ENCODE results near the gene ABHD17A. TPM values are rescaled to one million over a fixed set of nuclear protein-coding genes. Genes with fewer than 3 reads are reported as not detected.

The ABHD17A gene
- polyA plus RNA-seq, 1 experiment, result 30.8 TPM

DNA sequence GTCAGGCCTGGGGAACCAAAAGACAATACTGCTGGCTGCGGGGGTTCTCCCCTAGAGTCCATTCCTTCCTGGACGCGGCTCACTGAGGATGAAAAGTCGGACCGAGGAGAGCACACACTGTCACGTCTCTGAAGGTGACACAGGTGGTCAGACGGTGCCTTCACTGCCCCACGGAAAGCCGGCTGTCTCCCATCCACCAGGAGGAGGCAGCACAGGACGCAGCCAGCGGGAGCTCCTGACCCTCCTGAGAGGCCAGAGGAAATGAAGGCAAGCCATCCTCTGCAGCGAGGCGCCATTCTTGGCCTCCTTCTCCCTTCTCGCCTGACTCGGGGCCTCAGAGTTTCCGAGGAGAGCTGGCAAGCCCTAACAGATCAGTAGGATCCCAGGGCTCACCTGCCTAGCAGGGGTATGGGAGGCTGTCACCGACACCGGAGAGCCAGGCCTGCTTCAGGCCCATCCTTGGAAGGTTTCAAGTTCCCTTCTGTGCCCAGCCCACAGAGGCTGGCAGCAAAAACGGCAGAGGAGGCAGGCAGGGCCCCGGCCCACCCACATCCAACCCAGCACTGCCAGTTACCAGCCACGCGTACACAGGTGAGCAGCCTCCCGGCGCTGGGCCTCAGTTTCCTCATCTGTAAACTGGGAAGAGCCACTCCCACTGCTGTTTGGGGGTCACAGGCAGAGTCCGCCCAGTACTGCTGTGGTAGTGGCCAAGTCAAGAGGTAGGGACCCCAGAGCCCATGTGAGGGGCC is 41.5 kb downstream of the ABHD17A start:
- ChIA-PET CTCF (no interaction called here), POLR2A (no interaction called here)
- DNase-seq (ENCODE audit: low read depth, low spot score), result no peak
- no peaks in the 10 kb centered on the region; the same call in 1 of the 2 replicates for H3K9me3 ChIP-seq (ENCODE audit: control insufficient read depth, insufficient read depth, low read length)
- H3K4me3 ChIP-seq (ENCODE audit: low read depth, low read length), result no peak overlapping the region
- no peak for TF ChIP-seq CTCF (IDR thresholded peaks at IDR 0.05; ENCODE audit: low read depth, low read length)
- no peak overlapping the region for H3K27ac ChIP-seq (ENCODE audit: low read depth, low read length)
- no peaks in the 10 kb centered on the region for H3K27me3 ChIP-seq (ENCODE audit: control insufficient read depth, insufficient read depth, low read length)

DNA sequence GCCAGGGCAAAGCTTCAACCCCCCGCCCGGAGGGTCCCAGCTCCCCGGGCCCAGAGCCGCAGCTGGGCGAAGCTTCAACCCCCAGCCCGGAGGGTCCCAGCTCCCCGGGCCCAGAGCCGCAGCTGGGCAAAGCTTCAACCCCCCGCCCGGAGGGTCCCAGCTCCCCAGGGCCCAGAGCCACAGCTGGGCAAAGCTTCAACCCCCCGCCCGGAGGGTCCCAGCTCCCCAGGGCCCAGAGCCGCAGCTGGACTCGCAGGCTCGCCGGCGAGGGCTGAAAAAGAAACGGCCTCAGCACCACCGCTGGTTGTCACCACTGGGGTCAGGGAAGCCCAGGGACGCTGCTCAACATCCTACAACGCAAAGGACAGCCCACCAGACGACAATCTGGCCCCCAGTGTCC is 42.2 kb downstream of the ABHD17A start:
- no peak overlapping the region for H3K4me3 ChIP-seq (ENCODE audit: low read depth, low read length)
- no peak for TF ChIP-seq CTCF (IDR thresholded peaks at IDR 0.05; ENCODE audit: low read depth, low read length)
- H3K27ac ChIP-seq (ENCODE audit: low read depth, low read length), result no peak overlapping the region
- H3K9me3 ChIP-seq (ENCODE audit: control insufficient read depth, insufficient read depth, low read length), result no peaks in the 10 kb centered on the region; the same call in 1 of the 2 replicates
- POLR2A ChIA-PET, result interaction anchor here (1.9 kb wide), 1 partner anchor 17 kb away, joined by 5 read pairs; no protein-coding TSS in a partner anchor
- DNase-seq (ENCODE audit: low read depth, low spot score), result no peak
- CTCF ChIA-PET, result interaction anchor here (3.2 kb wide), 1 partner anchor 16 kb away, joined by 20 read pairs; no protein-coding TSS in a partner anchor
- no peaks in the 10 kb centered on the region for H3K27me3 ChIP-seq (ENCODE audit: control insufficient read depth, insufficient read depth, low read length)

GRCh38 chr19:1841209-1841924 is 43.9 kb downstream of the ABHD17A start:
- no peak for TF ChIP-seq CTCF (IDR thresholded peaks at IDR 0.05; ENCODE audit: low read depth, low read length)
- Histone ChIP-seq H3K27ac (ENCODE audit: low read depth, low read length) (no peak overlapping the region), H3K4me3 (ENCODE audit: low read depth, low read length) (no peak overlapping the region), H3K27me3 (ENCODE audit: control insufficient read depth, insufficient read depth, low read length) (no peaks in the 10 kb centered on the region), H3K9me3 (ENCODE audit: control insufficient read depth, insufficient read depth, low read length) (no peaks in the 10 kb centered on the region)
- CTCF ChIA-PET, result interaction anchor here (0.7 to 3.2 kb wide), 2 partner anchors 15 to 375 kb away, joined by 3 to 20 read pairs; no protein-coding TSS in a partner anchor
- POLR2A ChIA-PET, result interaction anchor here (1.9 kb wide), 1 partner anchor 16 kb away, joined by 5 read pairs; no protein-coding TSS in a partner anchor
- DNase-seq (ENCODE audit: low read depth, low spot score), result no peak

DNA sequence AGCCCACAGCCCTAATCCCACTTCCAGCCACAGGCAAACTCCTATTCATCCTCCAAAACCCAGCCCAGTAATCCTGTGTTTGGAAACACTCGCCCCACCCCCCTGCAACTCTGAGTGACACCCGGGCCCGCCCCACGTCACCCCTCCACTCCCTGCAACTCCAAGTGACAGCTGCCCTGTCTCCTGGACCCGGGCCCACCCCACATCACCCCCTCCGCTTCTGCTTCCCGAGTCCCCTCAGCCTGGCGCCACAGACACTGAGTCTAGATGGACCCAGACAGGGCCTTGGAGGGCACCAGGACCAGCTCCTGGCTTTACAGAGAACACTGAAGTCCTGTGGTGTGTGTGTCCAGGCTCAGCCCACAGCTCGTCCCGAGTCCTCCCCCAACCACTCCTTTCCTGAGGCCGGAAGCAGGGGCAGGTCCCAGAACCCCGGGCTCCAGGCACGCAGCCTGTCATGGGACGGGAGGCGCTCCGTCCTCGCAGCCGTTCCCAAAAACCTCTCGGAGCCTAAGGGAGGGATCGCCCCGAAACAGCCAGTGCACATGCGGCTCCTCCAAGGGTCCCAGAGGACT is 44.7 kb downstream of the ABHD17A start:
- no peaks in the 10 kb centered on the region for H3K9me3 ChIP-seq (ENCODE audit: control insufficient read depth, insufficient read depth, low read length)
- no peaks in the 10 kb centered on the region for H3K27me3 ChIP-seq (ENCODE audit: control insufficient read depth, insufficient read depth, low read length)
- no peak for DNase-seq (ENCODE audit: low read depth, low spot score)
- no peak overlapping the region for H3K4me3 ChIP-seq (ENCODE audit: low read depth, low read length)
- POLR2A ChIA-PET, result no interaction called here
- TF ChIP-seq CTCF (IDR thresholded peaks at IDR 0.05; ENCODE audit: low read depth, low read length), result no peak
- H3K27ac ChIP-seq (ENCODE audit: low read depth, low read length), result no peak overlapping the region
- CTCF ChIA-PET, result interaction anchor here (3.2 kb wide), 1 partner anchor 14 kb away, joined by 20 read pairs; no protein-coding TSS in a partner anchor

Measured in AG04450 (cell line).